Head of caudate nucleus (tissue), 42 donors: ENCODE results near the gene SGMS1.

ENCODE experiments used
- DNase-seq, 42 donors: peaks; one replicate each; pipeline versions ENCODE4 v3.0.0 to v3.0.0-alpha.2; 2020 to 2021; ENCODE audit warnings: mixed read lengths in 7 of 42
- intact Hi-C: fragments of 100-400 bp; cut with DNase I; formaldehyde crosslinking; loops from one replicate; pipeline ENCODE4 v1.15.0; 2022

The SGMS1 gene

GRCh38 chr10:50350366-50350765 lies 273.4 kb downstream of the SGMS1 start:
- intact Hi-C loops, result no loop called here
- DNase-seq, result no peak

GRCh38 chr10:50349554-50349953 lies 274.2 kb downstream of the SGMS1 start:
- no peak for DNase-seq
- intact Hi-C loops, result no loop called here

GRCh38 chr10:50347394-50347802 lies 276.4 kb downstream of the SGMS1 start:
- DNase-seq, result no peak
- intact Hi-C loops, result no loop called here

- intact Hi-C loops, result no loop called here
Measured at GRCh38 chr10:50346942-50347341, 276.8 kb downstream of the SGMS1 start.

GRCh38 chr10:50345545-50345944 lies 278.2 kb downstream of the SGMS1 start:
- no peak for DNase-seq
- intact Hi-C loops, result no loop called here

More at GRCh38 chr10:50346942-50347341, 276.8 kb downstream of the SGMS1 start:
- DNase-seq, result no peak

GRCh38 chr10:50343702-50344331 lies 279.9 kb downstream of the SGMS1 start:
- intact Hi-C loops, result no loop called here
- DNase-seq, result no peak

- DNase-seq, result no peak
- intact Hi-C loops, result no loop called here
Measured at GRCh38 chr10:50341987-50342386, 281.8 kb downstream of the SGMS1 start.

- no peak for DNase-seq
- intact Hi-C loops, result no loop called here
Measured at GRCh38 chr10:50336140-50336539, 287.6 kb downstream of the SGMS1 start.

GRCh38 chr10:50335397-50335796 lies 288.4 kb downstream of the SGMS1 start:
- intact Hi-C loops, result no loop called here
- DNase-seq, result no peak

- intact Hi-C loops, result no loop called here
- no peak for DNase-seq
Measured at GRCh38 chr10:50334273-50334672, 289.5 kb downstream of the SGMS1 start.

- DNase-seq, result no peak
- intact Hi-C loops, result no loop called here
Measured at GRCh38 chr10:50333872-50334271, 289.9 kb downstream of the SGMS1 start.

- intact Hi-C loops, result no loop called here
- no peak for DNase-seq
Measured at GRCh38 chr10:50332108-50332842, 291.5 kb downstream of the SGMS1 start.

GRCh38 chr10:50331486-50331885 lies 292.3 kb downstream of the SGMS1 start:
- DNase-seq, result no peak
- intact Hi-C loops, result no loop called here

GRCh38 chr10:50326757-50327701 lies 296.7 kb downstream of the SGMS1 start:
- intact Hi-C loops, result no loop called here
- peak in 3 of 42 donors; percentile 9 to 21 (median 20) for DNase-seq

GRCh38 chr10:50326172-50326555 lies 297.6 kb downstream of the SGMS1 start:
- intact Hi-C loops, result no loop called here
- no peak for DNase-seq

- DNase-seq, result peak in 2 of 42 donors; percentile 23 to 51
- intact Hi-C loops, result no loop called here
Measured at GRCh38 chr10:50325449-50326171, 298.1 kb downstream of the SGMS1 start.

- intact Hi-C loops, result no loop called here
- no peak for DNase-seq
Measured at GRCh38 chr10:50324680-50325393, 298.9 kb downstream of the SGMS1 start.

GRCh38 chr10:50324046-50324445 lies 299.7 kb downstream of the SGMS1 start:
- intact Hi-C loops, result no loop called here
- DNase-seq, result no peak

- no peak for DNase-seq
- intact Hi-C loops, result no loop called here
Measured at GRCh38 chr10:50322077-50322476, 301.7 kb downstream of the SGMS1 start.
